ENCODE results near the gene HAL.

GRCh38 chr12:96045566-96045965 lies 49.4 kb upstream of the HAL start:
- no peak for TF ChIP-seq REST (IDR thresholded peaks at IDR 0.05; ENCODE audit: low read depth)
- no peak for TF ChIP-seq POLR2AphosphoS5 (IDR thresholded peaks at IDR 0.05; ENCODE audit: low read depth, low read length)
- TF ChIP-seq CTCF (IDR thresholded peaks at IDR 0.05 in 2 of 3, conservative IDR thresholded peaks at IDR 0.05 in 1 of 3; ENCODE audit: borderline replicate concordance in 1 of 3, insufficient read depth in 1 of 3, low read depth in 2 of 3, low read length in 2 of 3), result no peak
- TF ChIP-seq EGR1 (IDR thresholded peaks at IDR 0.05; ENCODE audit: low read depth), result peak; percentile 30; the same call in 1 of the 2 replicates
- TF ChIP-seq ZNF274 (IDR thresholded peaks at IDR 0.05; ENCODE audit: low read depth, low read length), result no peak
- TF ChIP-seq CEBPB (IDR thresholded peaks at IDR 0.05; ENCODE audit: low read depth), result no peak
- TF ChIP-seq SIN3A (IDR thresholded peaks at IDR 0.05; ENCODE audit: low read depth), result no peak
- no peak for TF ChIP-seq SRF (IDR thresholded peaks at IDR 0.05; ENCODE audit: low read depth)
- TF ChIP-seq EZH2phosphoT487 (IDR thresholded peaks at IDR 0.05; ENCODE audit: borderline replicate concordance), result no peak
- TF ChIP-seq POLR2A (IDR thresholded peaks at IDR 0.05; ENCODE audit: borderline replicate concordance, extremely low read depth, insufficient read depth, insufficient read length), result no peak
- no peak for TF ChIP-seq EZH2 (IDR thresholded peaks at IDR 0.05)
- TF ChIP-seq MAX (IDR thresholded peaks at IDR 0.05), result no peak
- TF ChIP-seq CBX3 (IDR thresholded peaks at IDR 0.05; ENCODE audit: low read depth), result no peak
- no peak for TF ChIP-seq SP1 (IDR thresholded peaks at IDR 0.05; ENCODE audit: low read depth)
